ENCODE measurements around the gene NARF.

NARF gene

GRCh38 chr17:82419540-82419939 is 39.0 kb upstream of the NARF start:
- DNase-seq (ENCODE audit: low read depth) = no peak
- TF ChIP-seq CTCF (IDR thresholded peaks at IDR 0.05; ENCODE audit: low read depth, low read length, missing control alignments) = no peak
- H3K4me3 ChIP-seq (ENCODE audit: low read depth, low read length) = peak overlapping the region; percentile 77; the same call in 1 of the 2 replicates

- no peak overlapping the region for H3K4me3 ChIP-seq (ENCODE audit: low read depth, low read length)
- TF ChIP-seq CTCF (IDR thresholded peaks at IDR 0.05; ENCODE audit: low read depth, low read length, missing control alignments) = peak; percentile 80
- no peak for DNase-seq (ENCODE audit: low read depth)
These were observed 34.3 kb upstream of the NARF start for GRCh38 chr17:82424001-82424862.

GRCh38 chr17:82424863-82425159 is 33.7 kb upstream of the NARF start:
- TF ChIP-seq CTCF (IDR thresholded peaks at IDR 0.05; ENCODE audit: low read depth, low read length, missing control alignments) = no peak
- DNase-seq (ENCODE audit: low read depth) = no peak
- no peak overlapping the region for H3K4me3 ChIP-seq (ENCODE audit: low read depth, low read length)

- DNase-seq (ENCODE audit: low read depth) = no peak
- H3K4me3 ChIP-seq (ENCODE audit: low read depth, low read length) = peak overlapping the region; percentile 59
- TF ChIP-seq CTCF (IDR thresholded peaks at IDR 0.05; ENCODE audit: low read depth, low read length, missing control alignments) = no peak
These were observed 30.0 kb upstream of the NARF start for GRCh38 chr17:82428546-82428945.

GRCh38 chr17:82429824-82430223 is 28.7 kb upstream of the NARF start:
- peak overlapping the region; percentile 59 for H3K4me3 ChIP-seq (ENCODE audit: low read depth, low read length)
- TF ChIP-seq CTCF (IDR thresholded peaks at IDR 0.05; ENCODE audit: low read depth, low read length, missing control alignments) = no peak
- DNase-seq (ENCODE audit: low read depth) = no peak

- TF ChIP-seq CTCF (IDR thresholded peaks at IDR 0.05; ENCODE audit: low read depth, low read length, missing control alignments) = no peak
- H3K4me3 ChIP-seq (ENCODE audit: low read depth, low read length) = no peak overlapping the region
- DNase-seq (ENCODE audit: low read depth) = no peak
These were observed 26.5 kb upstream of the NARF start for GRCh38 chr17:82432017-82432416.
